Hippocampal formation (tissue), 2 donors: ENCODE measurements around the gene SLC6A4.
"Not testable (repeated sequence)": the region's sequence is repeated elsewhere in the genome, so short reads cannot be mapped to it uniquely, and the experiment has no call there.

ENCODE experiments used
- DNase-seq, 2 donors: peaks; one replicate each; lab custom pipeline; 2025; lab: John Stamatoyannopoulos, UW

SLC6A4 gene

DNA sequence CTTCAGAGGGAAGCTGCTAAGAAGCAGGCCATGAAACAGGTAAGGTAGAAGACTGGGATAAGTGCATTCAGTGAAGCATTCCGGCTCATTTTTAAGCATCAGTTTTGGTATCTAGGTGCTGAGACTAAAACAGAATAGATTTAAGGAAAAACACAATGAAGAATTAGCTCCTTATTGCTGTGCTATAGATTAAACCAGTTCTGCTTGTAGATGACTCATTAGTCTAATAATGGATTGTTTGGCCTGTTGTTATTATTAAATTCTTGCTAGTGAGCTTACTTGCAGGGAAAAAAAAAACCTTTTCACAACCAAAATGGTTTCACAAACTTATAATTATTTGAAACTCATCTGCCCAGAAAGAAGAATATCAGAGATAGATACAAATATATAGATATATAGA lies 62.9 kb downstream of the SLC6A4 start:
- no peak for DNase-seq

DNA sequence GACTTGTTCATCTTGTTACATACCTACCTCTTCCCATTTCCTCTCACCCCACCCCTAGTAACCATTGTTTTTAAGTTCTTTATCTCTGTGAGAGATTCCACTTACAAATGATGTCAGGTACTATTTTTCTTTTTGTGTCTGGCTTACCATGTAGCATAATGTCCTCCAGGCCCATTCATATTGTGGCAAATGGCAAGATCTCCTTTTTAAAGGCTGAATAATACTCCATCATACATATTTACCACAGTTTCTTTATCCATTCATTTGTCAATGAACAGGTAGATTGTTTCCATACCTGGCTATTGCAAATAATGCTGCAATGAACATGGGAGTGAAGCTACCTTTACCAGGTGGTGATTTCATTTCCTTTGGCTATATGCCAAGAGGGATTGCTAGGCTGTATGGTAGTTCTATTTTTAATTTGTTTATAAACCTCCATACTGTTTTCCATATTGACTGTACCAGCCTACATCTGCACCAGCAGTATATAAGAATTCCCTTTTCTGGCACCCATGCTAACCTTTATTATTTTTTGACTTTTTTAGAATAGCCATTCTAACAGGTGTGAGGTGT lies 65.0 kb downstream of the SLC6A4 start:
- DNase-seq, result no peak

DNA sequence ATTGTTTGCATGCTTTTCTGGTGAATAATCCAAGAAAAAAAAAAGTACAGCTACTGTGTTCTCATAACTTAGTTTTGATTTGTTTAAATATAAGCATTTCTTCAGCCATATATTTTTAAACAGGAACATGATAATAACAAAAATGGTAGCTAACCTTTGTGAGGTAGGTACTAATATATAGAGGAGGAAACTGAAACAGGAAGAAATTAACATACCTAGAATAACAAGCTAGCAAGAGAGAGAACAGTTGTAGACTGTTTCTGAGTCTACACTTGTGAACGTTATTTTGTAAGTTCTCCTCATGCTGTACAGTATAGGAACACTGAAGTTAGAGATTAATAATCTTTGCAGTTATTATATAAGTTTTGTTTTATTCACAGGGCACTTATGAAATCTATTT lies 69.5 kb downstream of the SLC6A4 start:
- DNase-seq, result no peak

DNA sequence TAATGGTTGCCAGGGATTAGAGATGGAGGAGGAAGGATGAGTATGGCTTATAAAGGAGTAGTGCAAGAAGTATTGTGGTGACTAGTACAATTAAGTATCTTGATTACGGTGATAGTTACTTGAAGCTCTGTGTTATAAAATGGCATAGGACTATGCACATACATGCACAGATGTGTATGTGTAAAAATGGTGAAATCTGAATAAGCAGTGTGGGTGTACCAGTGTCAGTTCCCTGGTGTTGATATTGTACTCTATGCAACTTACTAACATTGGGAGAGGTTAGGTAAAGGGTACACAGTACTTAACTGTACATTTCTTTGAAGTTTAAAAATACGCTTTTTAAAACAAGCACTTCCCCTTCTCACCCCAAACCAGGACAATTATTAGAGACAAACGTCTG lies 70.3 kb downstream of the SLC6A4 start:
- DNase-seq, result no peak

DNA sequence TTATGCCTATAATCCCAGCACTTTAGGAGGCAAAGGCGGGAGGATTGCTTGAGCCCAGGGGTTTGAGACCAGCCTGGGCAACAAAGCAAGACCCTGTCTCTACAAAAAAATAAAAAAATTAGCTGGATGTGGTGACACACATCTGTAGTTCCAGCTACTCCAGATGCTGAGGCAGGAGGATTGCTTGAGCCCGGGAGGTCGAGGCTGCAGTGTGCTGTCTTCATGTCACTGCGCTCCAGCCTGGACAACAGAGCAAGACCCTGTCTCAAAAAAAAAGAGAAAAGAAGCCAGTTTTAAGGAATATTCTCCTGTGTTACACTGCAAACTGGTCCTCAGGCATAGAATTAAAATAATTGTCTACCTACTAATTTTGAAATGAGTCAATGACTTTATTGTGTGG lies 71.0 kb downstream of the SLC6A4 start:
- DNase-seq, result no peak

DNA sequence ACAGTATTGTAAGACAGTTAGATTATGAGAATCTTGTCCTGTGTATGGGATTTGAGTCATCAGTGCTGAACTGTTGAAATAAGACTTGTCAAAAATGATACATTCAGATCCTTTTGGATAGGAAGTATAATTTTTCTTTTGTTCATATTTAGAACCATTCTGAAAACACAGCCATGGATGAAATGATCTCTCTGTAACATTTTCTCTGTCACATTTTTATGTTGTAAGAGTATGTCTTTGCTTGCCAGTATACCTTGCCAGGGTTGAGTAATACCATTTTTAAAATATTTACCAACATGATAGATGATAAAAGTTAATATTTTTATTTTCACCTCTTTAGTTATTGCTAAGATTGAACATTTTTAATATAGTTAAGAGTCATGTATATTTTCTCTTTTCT lies 73.9 kb downstream of the SLC6A4 start:
- DNase-seq, result no peak

DNA sequence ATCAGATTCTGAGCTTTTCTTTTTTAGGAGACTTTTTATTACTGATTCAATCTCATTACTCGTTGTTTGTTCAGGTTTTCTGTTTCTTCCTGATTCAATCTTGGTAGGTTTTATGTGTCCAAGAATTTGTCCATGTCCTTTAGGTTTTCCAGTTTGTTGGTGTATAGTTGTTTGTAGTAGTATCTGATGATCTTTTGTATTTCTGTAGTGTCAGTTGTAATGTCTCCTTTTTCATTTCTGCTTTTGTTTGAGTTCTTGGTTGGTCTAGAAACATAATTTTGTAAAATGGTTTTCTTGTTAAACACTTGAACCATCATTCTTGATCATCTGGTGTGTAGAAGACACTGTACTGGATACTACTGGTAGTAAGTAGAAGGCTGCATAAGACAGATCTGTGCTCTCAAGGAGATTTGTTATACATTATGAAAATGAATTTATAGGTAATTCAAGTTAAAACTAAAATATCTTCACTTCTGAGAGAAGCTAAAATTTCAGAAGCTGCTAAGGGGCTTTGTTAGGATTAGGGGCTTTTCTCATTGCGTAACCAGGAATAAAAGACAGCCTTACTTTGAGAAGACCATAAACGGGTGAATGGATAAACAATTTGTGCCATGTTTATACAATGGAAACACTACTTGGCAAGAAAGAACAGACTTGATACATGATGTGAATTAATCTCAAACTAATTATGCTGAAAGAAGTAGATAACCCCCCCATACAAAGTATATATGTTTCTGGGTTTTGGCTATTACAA lies 74.9 kb downstream of the SLC6A4 start:
- no peak for DNase-seq

DNA sequence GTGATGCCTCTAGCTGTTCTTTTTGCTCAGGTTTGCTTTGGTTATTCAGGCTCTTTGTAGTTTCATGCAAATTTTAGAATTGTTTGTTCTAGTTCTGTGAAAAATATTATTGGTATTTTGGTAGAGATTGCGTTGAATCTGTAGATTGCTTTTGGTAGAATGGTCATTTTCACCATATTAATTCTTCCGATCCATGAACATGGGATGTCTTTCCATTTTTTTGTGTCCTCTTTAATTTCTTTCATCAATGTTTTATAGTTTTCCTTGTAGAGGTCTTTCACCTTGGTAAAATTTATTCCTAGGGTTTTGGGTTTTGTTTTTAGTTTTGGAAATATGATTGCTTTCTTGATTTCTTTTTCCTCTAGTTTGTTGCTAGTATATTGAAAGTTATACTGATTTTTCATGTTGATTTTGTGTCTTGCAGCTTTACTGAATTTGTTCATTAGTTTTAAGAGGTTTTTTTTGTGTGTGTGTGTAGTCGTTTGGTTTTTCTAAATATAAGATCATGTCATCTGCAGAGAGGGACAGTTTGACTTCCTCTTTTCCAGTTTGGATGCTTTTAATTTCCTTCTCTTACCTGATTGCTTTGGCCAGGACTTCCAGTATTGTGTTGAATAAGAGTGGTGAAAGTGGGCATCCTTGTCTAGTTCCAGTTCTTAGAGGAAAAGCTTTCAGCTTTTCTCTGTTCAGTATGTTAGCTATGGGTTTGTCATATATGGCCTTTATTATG lies 76.4 kb downstream of the SLC6A4 start:
- DNase-seq, result no peak

DNA sequence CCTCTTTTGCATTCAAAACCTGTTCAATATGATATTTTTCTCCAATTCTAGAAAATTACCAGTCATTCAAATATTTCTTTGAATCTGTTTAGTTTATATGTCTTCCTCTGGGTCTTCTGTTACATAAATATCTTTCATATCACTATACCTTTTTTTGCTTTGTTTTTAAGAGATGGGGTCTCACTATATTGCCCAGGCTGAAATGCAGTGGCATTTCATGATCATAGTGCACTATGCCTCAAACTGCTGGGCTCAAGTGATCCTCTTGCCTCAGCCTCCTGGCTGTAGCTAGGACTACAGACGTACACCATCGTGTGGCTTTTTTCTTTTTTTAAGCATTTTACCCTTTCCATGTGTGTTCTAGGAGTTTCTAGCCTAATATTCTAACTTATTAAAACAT lies 80.1 kb downstream of the SLC6A4 start:
- no peak for DNase-seq

DNA sequence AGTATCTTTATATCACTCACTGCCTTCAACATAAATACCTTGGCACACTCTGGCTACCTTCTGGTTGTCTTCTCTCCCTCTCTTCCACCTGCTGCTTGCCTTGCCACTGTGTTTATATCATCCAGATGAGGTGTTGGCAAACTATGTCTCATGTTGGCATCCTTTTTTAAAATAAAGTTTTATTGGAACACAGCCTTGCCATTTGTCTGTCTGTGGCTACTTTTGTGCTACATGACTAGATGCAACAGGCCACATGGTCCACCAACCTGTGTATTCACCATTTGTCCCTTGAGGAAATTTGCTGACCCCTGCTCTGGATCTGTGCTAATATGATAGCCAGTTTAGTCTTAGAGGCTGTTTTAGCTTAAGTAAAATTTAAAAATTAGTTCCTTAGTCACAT lies 82.0 kb downstream of the SLC6A4 start:
- no peak for DNase-seq

DNA sequence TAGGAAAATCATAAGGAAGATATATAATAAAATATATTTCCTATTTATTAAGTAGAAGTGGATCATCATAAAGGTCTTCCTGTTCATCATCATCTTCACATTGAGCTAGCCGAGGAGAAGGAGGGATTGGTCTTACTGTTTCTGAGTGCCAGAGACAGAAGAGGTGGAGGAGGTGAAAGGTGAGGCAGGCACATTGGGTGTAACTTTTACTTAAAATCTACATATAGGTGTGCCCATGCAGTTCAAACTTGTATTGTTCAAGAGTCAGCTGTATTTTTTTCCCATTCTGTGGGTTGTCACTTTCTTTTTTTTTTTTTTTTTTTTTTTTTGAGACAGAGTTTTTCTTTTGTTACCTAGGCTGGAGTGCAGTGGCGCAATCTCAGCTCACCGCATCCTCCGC lies 84.0 kb downstream of the SLC6A4 start:
- DNase-seq, result no peak

DNA sequence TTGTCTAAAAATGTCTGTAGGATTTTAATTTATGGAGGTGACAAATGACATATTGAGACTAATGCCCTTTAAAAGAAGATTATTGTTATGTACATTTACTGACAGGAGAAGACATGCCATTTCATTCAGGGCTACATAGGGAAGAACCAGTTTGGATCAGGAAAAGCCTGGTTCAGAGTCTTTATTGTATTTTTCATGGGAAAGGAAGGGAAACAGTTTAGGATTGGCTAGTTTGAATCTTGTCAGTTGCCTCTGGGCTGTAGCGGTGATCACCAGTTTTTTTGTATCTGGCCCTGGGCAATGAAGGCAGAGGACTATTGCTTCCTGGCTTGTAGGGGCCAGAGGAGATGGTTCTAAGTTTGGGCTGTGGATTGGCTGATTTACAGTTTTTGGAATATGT lies 87.1 kb downstream of the SLC6A4 start:
- no peak for DNase-seq

DNA sequence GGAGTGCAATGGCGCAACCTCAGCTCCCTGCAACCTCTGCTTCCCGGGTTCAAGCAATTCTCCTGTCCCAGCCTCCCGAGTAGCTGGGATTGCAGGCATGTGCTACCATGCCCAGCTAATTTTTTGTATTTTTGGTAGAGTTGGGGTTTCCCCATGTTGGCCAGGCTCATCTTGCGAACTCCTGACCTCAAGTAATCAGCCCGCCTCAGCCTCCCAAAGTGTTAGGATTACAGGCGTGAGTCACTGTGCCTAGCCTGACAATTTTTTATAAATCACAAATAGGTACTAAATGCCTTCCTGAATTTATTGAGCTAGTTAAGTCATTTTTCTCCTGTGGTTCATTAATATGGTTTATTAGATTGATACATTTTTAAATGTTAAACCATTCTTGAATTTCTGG lies 87.6 kb downstream of the SLC6A4 start:
- DNase-seq, result not testable (repeated sequence)
